GM19239 (cell line): ENCODE measurements around the gene CATSPERB.
"Not testable (repeated sequence)": the region's sequence is repeated elsewhere in the genome, so short reads cannot be mapped to it uniquely, and the experiment has no call there.

ENCODE experiments used
- DNase-seq: peaks from one replicate; pipeline ENCODE4 v3.0.0; 2011; ENCODE audit warnings: low spot score; ENCODE audit not compliant: insufficient read length
- FAIRE-seq: peaks from 2 replicates; lab custom pipeline; 2011; peaks lifted over from hg19 to GRCh38; lab: Jason Lieb, UNC

Gene CATSPERB

GRCh38 chr14:91536327-91536726, 195.6 kb downstream of the CATSPERB start:
- FAIRE-seq (no peak), DNase-seq (no peak)

GRCh38 chr14:91534059-91534458, 197.8 kb downstream of the CATSPERB start:
- FAIRE-seq, DNase-seq: not testable (repeated sequence)

GRCh38 chr14:91533623-91534022, 198.3 kb downstream of the CATSPERB start:
- DNase-seq (no peak), FAIRE-seq (no peak)
